Measurements from ENCODE around the gene MAPKAP1.

GRCh38 chr9:125700791-125701190 is 6.2 kb downstream of the MAPKAP1 start:
- TF ChIP-seq CTCF (IDR thresholded peaks at IDR 0.05) (no peak), POLR2A (IDR thresholded peaks at IDR 0.05) (no peak)
